GM19025 (cell line): ENCODE data around the gene AIP.

ENCODE experiments used
- ATAC-seq: cut with Tn5 transposase; IDR thresholded peaks from one replicate; pipeline ENCODE4 v1.9.1; 2021; ENCODE audit warnings: mild to moderate bottlenecking, low read depth, moderate library complexity; ENCODE audit not compliant: unreplicated experiment

Gene AIP

GRCh38 chr11:67523556-67524479, 41.0 kb downstream of the AIP start:
- no peak for ATAC-seq

- no peak for ATAC-seq
Observed at GRCh38 chr11:67524480-67524808, 41.6 kb downstream of the AIP start.

GRCh38 chr11:67525275-67525976, 42.6 kb downstream of the AIP start:
- no peak for ATAC-seq

GRCh38 chr11:67528376-67528775, 45.5 kb downstream of the AIP start:
- no peak for ATAC-seq

- no peak for ATAC-seq
Observed at GRCh38 chr11:67530282-67530592, 47.4 kb downstream of the AIP start.

- ATAC-seq: no peak
Observed at GRCh38 chr11:67532889-67533288, 50.1 kb downstream of the AIP start.

GRCh38 chr11:67534070-67534679, 51.3 kb downstream of the AIP start:
- no peak for ATAC-seq

- no peak for ATAC-seq
Observed at GRCh38 chr11:67535561-67535960, 52.7 kb downstream of the AIP start.

- no peak for ATAC-seq
Observed at GRCh38 chr11:67538306-67538705, 55.5 kb downstream of the AIP start.

GRCh38 chr11:67538823-67539505, 56.1 kb downstream of the AIP start:
- ATAC-seq: no peak

GRCh38 chr11:67539550-67539949, 56.7 kb downstream of the AIP start:
- no peak for ATAC-seq
